Caco-2 (cell line): ENCODE results near the gene SORT1. TPM values are rescaled to one million over a fixed set of nuclear protein-coding genes. Genes with fewer than 3 reads are reported as not detected.

Experiments used
- BruUV-seq: library from RNA; stranded (reverse); fragments of 400-500 nt; replicated peaks from 2 replicates; lab custom pipeline; 2021; lab: Mats Ljungman, UMichigan
- CTCF ChIA-PET: fragments of 300-600 bp; sonication (Branson Sonifier 250); formaldehyde crosslinking; loops from one replicate; lab custom pipeline; 2022; ENCODE audit warnings: antibody characterized with exemption; lab: Charles Lee
- POLR2A ChIA-PET: fragments of 300-600 bp; sonication (Branson Sonifier 250); formaldehyde crosslinking; loops from one replicate; lab custom pipeline; 2022; ENCODE audit warnings: antibody characterized with exemption; lab: Charles Lee
- DNase-seq, 2 experiments: peaks; one replicate each; pipeline versions ENCODE4 v3.0.0 to v3.0.0-alpha.2; 2020 to 2022
- H3K27me3 ChIP-seq: replicated peaks from 2 replicates; pipeline ENCODE4 v1.6.0; 2011; ENCODE audit warnings: low read length; ENCODE audit not compliant: control insufficient read depth, insufficient read depth
- H3K36me3 ChIP-seq: 2 replicates; pipeline ENCODE4 v1.5.1; 2011; ENCODE audit warnings: low read length; ENCODE audit not compliant: control insufficient read depth, insufficient read depth
- H3K4me1 ChIP-seq: fragments of 250-450 bp; sonication (Bioruptor Pico); 2 replicates; pipeline ENCODE4 v1.5.1; 2020; ENCODE audit warnings: mild to moderate bottlenecking
- H3K4me3 ChIP-seq: 2 replicates; pipeline ENCODE4 v1.5.1; 2011; ENCODE audit warnings: low read depth, mild to moderate bottlenecking, control low read depth, low read length
- H3K9me3 ChIP-seq: fragments of 250-450 bp; sonication (Bioruptor Pico); 2 replicates; pipeline ENCODE4 v1.5.1; 2020; ENCODE audit warnings: mild to moderate bottlenecking, moderate library complexity
- H3K27ac Mint-ChIP-seq: one replicate; pipeline ENCODE4 v1.8.0; 2022; ENCODE audit warnings: mixed read lengths; ENCODE audit not compliant: unreplicated experiment
- H3K27me3 Mint-ChIP-seq: one replicate; pipeline ENCODE4 v1.8.0; 2022; ENCODE audit warnings: mixed read lengths; ENCODE audit not compliant: insufficient read depth, unreplicated experiment
- H3K36me3 Mint-ChIP-seq: one replicate; pipeline ENCODE4 v1.8.0; 2022; ENCODE audit warnings: mild to moderate bottlenecking, mixed read lengths; ENCODE audit not compliant: insufficient read depth, unreplicated experiment
- H3K4me1 Mint-ChIP-seq: one replicate; pipeline ENCODE4 v1.8.0; 2022; ENCODE audit warnings: low read depth, mixed read lengths; ENCODE audit not compliant: unreplicated experiment
- H3K4me3 Mint-ChIP-seq: one replicate; pipeline ENCODE4 v1.8.0; 2022; ENCODE audit warnings: mild to moderate bottlenecking, moderate library complexity, mixed read lengths; ENCODE audit not compliant: unreplicated experiment
- H3K9me3 Mint-ChIP-seq: one replicate; pipeline ENCODE4 v1.8.0; 2022; ENCODE audit warnings: mixed read lengths; ENCODE audit not compliant: unreplicated experiment
- intact Hi-C: fragments of 100-400 bp; cut with micrococcal nuclease; formaldehyde crosslinking; loops from one replicate; pipeline ENCODE4 v1.10.0; 2022; ENCODE audit not compliant: unreplicated experiment
- total RNA-seq: library from RNA; stranded (reverse); gene quantifications from 2 replicates; pipeline ENCODE4 v1.2.3, GENCODE V29; 2022
- TF ChIP-seq, protein P1 (sequence below), 2 experiments: fragments of 200-600 bp in 1 of 2; IDR thresholded peaks; 1 replicate in 1 of 2; 2 replicates in 1 of 2; pipeline versions ENCODE4 v1.5.1 to v1.8.0; 2011 to 2022; ENCODE audit warnings: antibody characterized with exemption in 1 of 2, control low read depth in 1 of 2, inconsistent platforms in 1 of 2, low read depth in 1 of 2, low read length in 1 of 2, mild to moderate bottlenecking in 1 of 2, moderate library complexity in 1 of 2; ENCODE audit not compliant: insufficient read depth in 1 of 2, severe bottlenecking in 1 of 2, unreplicated experiment in 1 of 2

The SORT1 gene
- total RNA-seq, 1 experiment from 2014 or later = 67.1 TPM

DNA sequence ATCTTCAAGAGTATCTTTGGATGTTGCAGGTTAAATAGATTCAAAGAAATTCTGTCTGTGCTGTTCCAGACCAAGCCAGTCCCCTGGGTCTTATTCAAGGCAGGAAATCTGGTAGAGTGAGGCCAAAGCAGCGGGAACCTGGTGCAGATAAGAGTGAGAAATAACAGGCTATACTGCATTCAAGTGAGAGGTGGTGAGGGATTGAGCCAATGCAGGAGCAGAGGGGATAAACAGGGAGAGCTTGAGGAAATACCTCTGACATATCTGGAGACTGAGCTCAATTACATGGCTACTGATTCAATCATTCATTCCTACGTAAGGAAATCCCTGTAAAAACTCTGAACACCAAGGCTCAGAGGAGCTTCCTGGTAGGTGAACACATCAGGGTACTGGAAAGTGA is 45.8 kb upstream of the SORT1 start:
- Mint-ChIP-seq H3K4me3 (no peak overlapping the region), H3K4me1 (no peaks in the 10 kb centered on the region), H3K36me3 (no peaks in the 10 kb centered on the region), H3K27ac (no peak overlapping the region), H3K27me3 (no peaks in the 10 kb centered on the region), H3K9me3 (no peaks in the 10 kb centered on the region)
- Histone ChIP-seq H3K9me3 (no peaks in the 10 kb centered on the region), H3K27me3 (no peaks in the 10 kb centered on the region), H3K4me3 (no peak overlapping the region), H3K36me3 (no peaks in the 10 kb centered on the region), H3K4me1 (no peaks in the 10 kb centered on the region)
- POLR2A ChIA-PET = no interaction called here
- intact Hi-C loops = no loop called here
- TF ChIP-seq, protein P1, sequence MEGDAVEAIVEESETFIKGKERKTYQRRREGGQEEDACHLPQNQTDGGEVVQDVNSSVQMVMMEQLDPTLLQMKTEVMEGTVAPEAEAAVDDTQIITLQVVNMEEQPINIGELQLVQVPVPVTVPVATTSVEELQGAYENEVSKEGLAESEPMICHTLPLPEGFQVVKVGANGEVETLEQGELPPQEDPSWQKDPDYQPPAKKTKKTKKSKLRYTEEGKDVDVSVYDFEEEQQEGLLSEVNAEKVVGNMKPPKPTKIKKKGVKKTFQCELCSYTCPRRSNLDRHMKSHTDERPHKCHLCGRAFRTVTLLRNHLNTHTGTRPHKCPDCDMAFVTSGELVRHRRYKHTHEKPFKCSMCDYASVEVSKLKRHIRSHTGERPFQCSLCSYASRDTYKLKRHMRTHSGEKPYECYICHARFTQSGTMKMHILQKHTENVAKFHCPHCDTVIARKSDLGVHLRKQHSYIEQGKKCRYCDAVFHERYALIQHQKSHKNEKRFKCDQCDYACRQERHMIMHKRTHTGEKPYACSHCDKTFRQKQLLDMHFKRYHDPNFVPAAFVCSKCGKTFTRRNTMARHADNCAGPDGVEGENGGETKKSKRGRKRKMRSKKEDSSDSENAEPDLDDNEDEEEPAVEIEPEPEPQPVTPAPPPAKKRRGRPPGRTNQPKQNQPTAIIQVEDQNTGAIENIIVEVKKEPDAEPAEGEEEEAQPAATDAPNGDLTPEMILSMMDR (IDR thresholded peaks at IDR 0.05; ENCODE audit: insufficient read depth in 1 of 2, low read depth in 1 of 2, low read length in 1 of 2, severe bottlenecking in 1 of 2, unreplicated experiment in 1 of 2) = no peak
- DNase-seq = no peak
- no TSS peak for BruUV-seq
- CTCF ChIA-PET = no interaction called here

DNA sequence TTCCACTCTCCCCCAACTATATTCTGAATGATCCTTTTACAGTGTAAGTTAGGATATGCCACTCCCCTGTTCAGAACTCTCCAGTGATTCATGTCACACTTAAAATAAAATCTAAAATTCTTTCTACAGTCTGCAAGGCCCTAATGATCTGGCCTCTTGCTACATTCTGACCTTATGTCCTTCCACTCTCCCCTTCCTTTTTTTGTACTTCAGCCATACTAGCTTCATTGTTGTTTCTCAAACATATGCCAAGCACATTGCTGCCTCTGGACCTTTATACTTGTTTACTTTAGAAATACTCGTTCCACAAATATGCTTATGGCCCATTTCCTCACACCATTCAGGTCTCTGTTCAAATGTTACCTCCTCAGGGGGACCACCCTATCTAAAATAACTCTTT is 43.4 kb upstream of the SORT1 start:
- ChIA-PET CTCF (no interaction called here), POLR2A (no interaction called here)
- intact Hi-C loops = no loop called here

DNA sequence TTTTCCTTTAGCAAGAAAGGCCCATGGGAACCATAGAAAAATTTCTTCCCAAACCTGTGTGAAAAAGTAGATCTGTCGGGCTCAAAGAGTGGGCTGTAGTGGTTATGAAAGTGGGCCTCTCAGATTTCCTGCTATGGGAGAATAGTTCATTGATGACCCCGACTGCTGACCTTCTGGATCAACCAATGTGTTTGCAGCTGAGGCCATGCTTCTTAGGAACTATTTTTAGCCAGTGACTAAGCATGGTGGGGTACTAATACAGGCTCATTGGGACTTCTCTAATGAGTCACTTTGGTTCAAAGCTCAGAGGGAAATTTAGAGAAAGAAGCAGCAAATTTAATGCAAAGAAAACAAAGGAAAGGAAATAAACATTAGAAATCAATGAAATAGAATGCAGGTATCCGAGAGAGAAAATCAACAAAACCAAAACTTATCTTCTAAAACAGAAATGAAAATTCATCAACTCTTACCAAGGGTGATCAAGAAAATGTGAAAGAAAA is 41.1 kb upstream of the SORT1 start:
- CTCF ChIA-PET = no interaction called here
- H3K9me3 Mint-ChIP-seq = peaks cover 12% of the 10 kb centered on the region
- intact Hi-C loops = no loop called here

More for the DNA sequence above, 43.4 kb upstream of the SORT1 start:
- TF ChIP-seq, protein P1 (IDR thresholded peaks at IDR 0.05; ENCODE audit: insufficient read depth in 1 of 2, low read depth in 1 of 2, low read length in 1 of 2, severe bottlenecking in 1 of 2, unreplicated experiment in 1 of 2) = no peak
- Histone ChIP-seq H3K36me3 (no peaks in the 10 kb centered on the region), H3K27me3 (no peaks in the 10 kb centered on the region), H3K9me3 (no peaks in the 10 kb centered on the region), H3K4me3 (no peak overlapping the region), H3K4me1 (no peaks in the 10 kb centered on the region)
- Mint-ChIP-seq H3K4me3 (no peak overlapping the region), H3K4me1 (no peaks in the 10 kb centered on the region), H3K9me3 (no peaks in the 10 kb centered on the region), H3K36me3 (no peaks in the 10 kb centered on the region), H3K27me3 (no peaks in the 10 kb centered on the region), H3K27ac (no peak overlapping the region)
- no peak for DNase-seq
- no TSS peak for BruUV-seq

More for the DNA sequence above, 41.1 kb upstream of the SORT1 start:
- H3K27me3 Mint-ChIP-seq = no peaks in the 10 kb centered on the region
- H3K4me1 Mint-ChIP-seq = no peaks in the 10 kb centered on the region
- H3K36me3 ChIP-seq = no peaks in the 10 kb centered on the region
- no TSS peak for BruUV-seq
- no peak overlapping the region for H3K27ac Mint-ChIP-seq
- DNase-seq = no peak
- no peaks in the 10 kb centered on the region for H3K27me3 ChIP-seq
- H3K36me3 Mint-ChIP-seq = no peaks in the 10 kb centered on the region
- H3K9me3 ChIP-seq = no peaks in the 10 kb centered on the region
- H3K4me3 ChIP-seq = no peak overlapping the region
- POLR2A ChIA-PET = no interaction called here
- H3K4me1 ChIP-seq = no peaks in the 10 kb centered on the region
- H3K4me3 Mint-ChIP-seq = no peak overlapping the region
- TF ChIP-seq, protein P1 (IDR thresholded peaks at IDR 0.05; ENCODE audit: insufficient read depth in 1 of 2, low read depth in 1 of 2, low read length in 1 of 2, severe bottlenecking in 1 of 2, unreplicated experiment in 1 of 2) = no peak
